HepG2 (cell line): ENCODE measurements around the gene DIRAS1. TPM values are rescaled to one million over a fixed set of nuclear protein-coding genes. Genes with fewer than 3 reads are reported as not detected.

Experiments used
- CREB1 ChIP-seq, 2 experiments: fragments of 450-650 bp in 1 of 2; IDR thresholded peaks; 2 replicates each; pipeline ENCODE4 v1.6.1; 2016 to 2017; ENCODE audit warnings: control low read depth in 1 of 2, mild to moderate bottlenecking in 1 of 2, missing compliant biosample characterization in 1 of 2, missing genetic modification characterization in 1 of 2
- DMAP1 ChIP-seq: IDR thresholded peaks from 2 replicates; pipeline ENCODE4 v1.6.1; 2016
- FOSL2 ChIP-seq: sonication (generic); formaldehyde crosslinking; IDR thresholded peaks from 2 replicates; pipeline ENCODE4 v1.4.0; 2020; ENCODE audit warnings: missing genetic modification reagents
- GATAD1 ChIP-seq: IDR thresholded peaks from 2 replicates; pipeline ENCODE4 v1.6.1; 2016; ENCODE audit warnings: missing genetic modification reagents, missing compliant biosample characterization
- MED8 ChIP-seq: sonication (generic); formaldehyde crosslinking; IDR thresholded peaks from 2 replicates; pipeline ENCODE4 v1.8.1; 2023; ENCODE audit warnings: mild to moderate bottlenecking, missing genetic modification reagents; ENCODE audit not compliant: insufficient replicate concordance
- NAIF1 ChIP-seq: sonication (generic); formaldehyde crosslinking; IDR thresholded peaks from 2 replicates; pipeline ENCODE4 v1.5.0; 2020; ENCODE audit warnings: mild to moderate bottlenecking, missing genetic modification reagents, borderline replicate concordance
- POLR2A ChIP-seq, 2 experiments: IDR thresholded peaks; 2 replicates each; pipeline ENCODE4 v1.6.1; 2011; ENCODE audit warnings: low read depth in 2 of 2, low read length in 2 of 2, mild to moderate bottlenecking in 1 of 2, moderate library complexity in 1 of 2; ENCODE audit not compliant: insufficient read depth in 1 of 2
- POLR2AphosphoS2 ChIP-seq: IDR thresholded peaks from 2 replicates; pipeline ENCODE4 v1.6.1; 2011; ENCODE audit warnings: low read depth, low read length, improper control_type of control experiment
- RBM22 ChIP-seq: fragments of 200-400 bp; formaldehyde crosslinking; optimal IDR thresholded peaks from 2 replicates; pipeline ENCODE3; 2017; ENCODE audit warnings: mild to moderate bottlenecking, low read length, moderate library complexity
- TEAD2 ChIP-seq: sonication (generic); formaldehyde crosslinking; IDR thresholded peaks from 2 replicates; pipeline ENCODE4 v1.9.0; 2021; ENCODE audit warnings: missing genetic modification reagents
- U2AF2 ChIP-seq: fragments of 200-400 bp; formaldehyde crosslinking; IDR thresholded peaks from 2 replicates; pipeline ENCODE4 v1.6.1; 2017; ENCODE audit warnings: low read depth, mild to moderate bottlenecking, low read length
- YEATS2 ChIP-seq: sonication (generic); formaldehyde crosslinking; IDR thresholded peaks from 2 replicates; pipeline ENCODE4 v1.4.0; 2020; ENCODE audit warnings: missing genetic modification reagents, borderline replicate concordance
- ZKSCAN8 ChIP-seq: IDR thresholded peaks from 2 replicates; pipeline ENCODE4 v1.6.1; 2016; ENCODE audit warnings: borderline replicate concordance, missing genetic modification reagents, missing compliant biosample characterization
- ZMYM4 ChIP-seq: sonication (generic); formaldehyde crosslinking; IDR thresholded peaks from 2 replicates; pipeline ENCODE4 v1.8.1; 2023; ENCODE audit warnings: mild to moderate bottlenecking, missing genetic modification reagents
- ZNF260 ChIP-seq: sonication (generic); formaldehyde crosslinking; IDR thresholded peaks from 2 replicates; pipeline ENCODE4 v1.4.0; 2020; ENCODE audit warnings: missing genetic modification reagents, low read depth, mild to moderate bottlenecking, borderline replicate concordance
- polyA plus RNA-seq, 8 experiments: library from polyadenylated mRNA; depleted of rRNA in 3 of 8; stranded (reverse) in 7 of 8; unstranded in 1 of 8; fragments of >200 nt; fragmentation: Illumina TruSeq in 4 of 8; extraction: Trizol in 4 of 8; gene quantifications; 2 replicates each; pipeline versions ENCODE4 v1.2.1 to v1.2.3, GENCODE V29; 2011 to 2016; ENCODE audit warnings: low read depth in 4 of 8, missing spikeins in 1 of 8, mixed read lengths in 1 of 8; ENCODE audit not compliant: insufficient read depth in 1 of 8
- total RNA-seq, 5 experiments: library from RNA; depleted of rRNA; stranded (reverse); fragments of >200 nt; fragmentation: Illumina TruSeq; extraction: Trizol; gene quantifications; 2 replicates each; pipeline ENCODE4 v1.2.3, GENCODE V29; 2016; ENCODE audit warnings: low read depth in 1 of 5
- TF ChIP-seq, protein P1 (sequence below): sonication (generic); formaldehyde crosslinking; IDR thresholded peaks from 2 replicates; pipeline ENCODE4 v1.5.0; 2020; ENCODE audit warnings: missing genetic modification reagents, mild to moderate bottlenecking, borderline replicate concordance
- TF ChIP-seq, protein P2 (sequence below): sonication (generic); formaldehyde crosslinking; IDR thresholded peaks from 2 replicates; pipeline ENCODE4 v1.4.0; 2020; ENCODE audit warnings: mild to moderate bottlenecking, missing genetic modification reagents
- TF ChIP-seq, protein P3 (sequence below): sonication (generic); formaldehyde crosslinking; IDR thresholded peaks from 2 replicates; pipeline ENCODE4 v1.8.0; 2022; ENCODE audit warnings: missing genetic modification reagents, mild to moderate bottlenecking, borderline replicate concordance
- TF ChIP-seq, protein P4 (sequence below): sonication (generic); formaldehyde crosslinking; IDR thresholded peaks from 2 replicates; pipeline ENCODE4 v1.4.0; 2020; ENCODE audit warnings: mild to moderate bottlenecking, missing genetic modification reagents, borderline replicate concordance

The DIRAS1 gene
- total and polyA plus RNA-seq, 2 of the 13 experiments (the other 11 are each of a cell fraction or from before 2014, with no cell fraction given): 0.97 to 1.8 TPM

DNA sequence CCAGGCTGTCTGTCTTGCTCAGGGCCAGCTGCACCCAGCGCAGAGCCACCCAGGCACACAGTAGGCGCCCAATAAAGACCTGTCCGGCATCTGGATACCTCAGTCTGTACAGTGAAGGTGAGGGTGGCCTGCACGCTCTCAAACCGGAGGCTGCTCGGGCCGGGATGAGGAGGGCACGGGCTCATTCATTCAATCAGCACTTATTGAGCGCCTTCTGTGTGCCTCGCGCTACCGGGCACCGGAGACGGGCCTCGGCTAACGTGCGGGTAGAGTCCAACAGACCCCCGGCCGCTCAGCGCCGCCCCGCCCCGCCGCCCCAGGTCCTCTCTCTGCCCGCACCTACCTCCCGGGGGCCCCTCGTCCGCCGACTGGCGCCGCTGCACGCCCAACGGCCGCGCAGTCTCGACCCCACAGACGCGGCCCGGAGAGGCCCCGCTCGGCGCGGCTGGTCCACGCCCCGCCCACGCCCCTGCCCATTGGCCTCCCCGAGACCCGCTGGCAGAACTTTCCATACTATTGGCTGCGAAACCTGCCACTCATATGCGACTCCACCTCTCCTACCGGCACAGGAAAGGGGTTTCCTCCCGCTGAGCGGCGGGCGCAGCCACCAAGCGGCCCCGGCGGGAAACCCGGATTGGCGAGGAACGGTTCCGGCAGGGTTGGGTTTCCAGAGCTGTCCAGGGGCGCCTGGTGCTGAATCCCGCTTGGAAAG is 18.6 kb upstream of the DIRAS1 start, which contains the start of gene SLC39A3 (continued):
- no peak for TF ChIP-seq ZNF260
- TF ChIP-seq, protein P1, sequence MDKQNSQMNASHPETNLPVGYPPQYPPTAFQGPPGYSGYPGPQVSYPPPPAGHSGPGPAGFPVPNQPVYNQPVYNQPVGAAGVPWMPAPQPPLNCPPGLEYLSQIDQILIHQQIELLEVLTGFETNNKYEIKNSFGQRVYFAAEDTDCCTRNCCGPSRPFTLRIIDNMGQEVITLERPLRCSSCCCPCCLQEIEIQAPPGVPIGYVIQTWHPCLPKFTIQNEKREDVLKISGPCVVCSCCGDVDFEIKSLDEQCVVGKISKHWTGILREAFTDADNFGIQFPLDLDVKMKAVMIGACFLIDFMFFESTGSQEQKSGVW: peak; percentile 72; the same call in 1 of the 2 replicates
- TF ChIP-seq POLR2AphosphoS2: no peak
- TF ChIP-seq NAIF1 (CRISPR knock-in tag): no peak; the same call in 1 of the 2 replicates
- peak; percentile 100 for TF ChIP-seq ZKSCAN8 (CRISPR knock-in tag)
- TF ChIP-seq, protein P2, sequence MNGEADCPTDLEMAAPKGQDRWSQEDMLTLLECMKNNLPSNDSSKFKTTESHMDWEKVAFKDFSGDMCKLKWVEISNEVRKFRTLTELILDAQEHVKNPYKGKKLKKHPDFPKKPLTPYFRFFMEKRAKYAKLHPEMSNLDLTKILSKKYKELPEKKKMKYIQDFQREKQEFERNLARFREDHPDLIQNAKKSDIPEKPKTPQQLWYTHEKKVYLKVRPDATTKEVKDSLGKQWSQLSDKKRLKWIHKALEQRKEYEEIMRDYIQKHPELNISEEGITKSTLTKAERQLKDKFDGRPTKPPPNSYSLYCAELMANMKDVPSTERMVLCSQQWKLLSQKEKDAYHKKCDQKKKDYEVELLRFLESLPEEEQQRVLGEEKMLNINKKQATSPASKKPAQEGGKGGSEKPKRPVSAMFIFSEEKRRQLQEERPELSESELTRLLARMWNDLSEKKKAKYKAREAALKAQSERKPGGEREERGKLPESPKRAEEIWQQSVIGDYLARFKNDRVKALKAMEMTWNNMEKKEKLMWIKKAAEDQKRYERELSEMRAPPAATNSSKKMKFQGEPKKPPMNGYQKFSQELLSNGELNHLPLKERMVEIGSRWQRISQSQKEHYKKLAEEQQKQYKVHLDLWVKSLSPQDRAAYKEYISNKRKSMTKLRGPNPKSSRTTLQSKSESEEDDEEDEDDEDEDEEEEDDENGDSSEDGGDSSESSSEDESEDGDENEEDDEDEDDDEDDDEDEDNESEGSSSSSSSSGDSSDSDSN (CRISPR knock-in tag): peak; percentile 61
- TF ChIP-seq RBM22: peak; percentile 32
- TF ChIP-seq POLR2A (IDR thresholded peaks at IDR 0.05; ENCODE audit: insufficient read depth in 1 of 2, low read depth in 2 of 2, low read length in 2 of 2): peak in 1 of 2 experiments; percentile 51; a peak in 1 of 4 replicates
- peak; percentile 95 for TF ChIP-seq ZMYM4
- no peak for TF ChIP-seq U2AF2
- peak; percentile 62 for TF ChIP-seq CREB1 (IDR thresholded peaks at IDR 0.05)
- TF ChIP-seq CREB1 (CRISPR knock-in tag; IDR thresholded peaks at IDR 0.05): peak; percentile 85
- TF ChIP-seq TEAD2: peak; percentile 62; the same call in 1 of the 2 replicates
- TF ChIP-seq, protein P3, sequence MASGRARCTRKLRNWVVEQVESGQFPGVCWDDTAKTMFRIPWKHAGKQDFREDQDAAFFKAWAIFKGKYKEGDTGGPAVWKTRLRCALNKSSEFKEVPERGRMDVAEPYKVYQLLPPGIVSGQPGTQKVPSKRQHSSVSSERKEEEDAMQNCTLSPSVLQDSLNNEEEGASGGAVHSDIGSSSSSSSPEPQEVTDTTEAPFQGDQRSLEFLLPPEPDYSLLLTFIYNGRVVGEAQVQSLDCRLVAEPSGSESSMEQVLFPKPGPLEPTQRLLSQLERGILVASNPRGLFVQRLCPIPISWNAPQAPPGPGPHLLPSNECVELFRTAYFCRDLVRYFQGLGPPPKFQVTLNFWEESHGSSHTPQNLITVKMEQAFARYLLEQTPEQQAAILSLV (CRISPR knock-in tag): peak; percentile 98
- TF ChIP-seq, protein P4, sequence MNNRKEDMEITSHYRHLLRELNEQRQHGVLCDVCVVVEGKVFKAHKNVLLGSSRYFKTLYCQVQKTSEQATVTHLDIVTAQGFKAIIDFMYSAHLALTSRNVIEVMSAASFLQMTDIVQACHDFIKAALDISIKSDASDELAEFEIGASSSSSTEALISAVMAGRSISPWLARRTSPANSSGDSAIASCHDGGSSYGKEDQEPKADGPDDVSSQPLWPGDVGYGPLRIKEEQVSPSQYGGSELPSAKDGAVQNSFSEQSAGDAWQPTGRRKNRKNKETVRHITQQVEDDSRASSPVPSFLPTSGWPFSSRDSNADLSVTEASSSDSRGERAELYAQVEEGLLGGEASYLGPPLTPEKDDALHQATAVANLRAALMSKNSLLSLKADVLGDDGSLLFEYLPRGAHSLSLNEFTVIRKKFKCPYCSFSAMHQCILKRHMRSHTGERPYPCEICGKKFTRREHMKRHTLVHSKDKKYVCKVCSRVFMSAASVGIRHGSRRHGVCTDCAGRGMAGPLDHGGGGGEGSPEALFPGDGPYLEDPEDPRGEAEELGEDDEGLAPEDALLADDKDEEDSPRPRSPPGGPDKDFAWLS (CRISPR knock-in tag): no peak
- TF ChIP-seq DMAP1 (CRISPR knock-in tag): peak; percentile 49; the same call in 1 of the 2 replicates
- TF ChIP-seq FOSL2 (CRISPR knock-in tag): peak; percentile 78
- peak; percentile 19 for TF ChIP-seq MED8 (CRISPR knock-in tag)
- peak; percentile 97 for TF ChIP-seq YEATS2
- TF ChIP-seq GATAD1 (CRISPR knock-in tag): peak; percentile 95
